ENCODE measurements around the gene DBX1.
"Not testable (repeated sequence)": the region's sequence is repeated elsewhere in the genome, so short reads cannot be mapped to it uniquely, and the experiment has no call there.

The DBX1 gene

GRCh38 chr11:20161923-20162744, 1.9 kb upstream of the DBX1 start:
- no peak for DNase-seq

- DNase-seq = no peak
These were observed 1.1 kb upstream of the DBX1 start for GRCh38 chr11:20161230-20161918.

GRCh38 chr11:20159466-20160381, 551 bp downstream of the DBX1 start:
- DNase-seq = no peak

GRCh38 chr11:20158597-20159257, 1.5 kb downstream of the DBX1 start:
- peak in 19 of 56 donors; percentile 1 to 45 (median 9) for DNase-seq

GRCh38 chr11:20157728-20158127, 2.5 kb downstream of the DBX1 start:
- no peak for DNase-seq

- DNase-seq = no peak
These were observed 3.2 kb downstream of the DBX1 start for GRCh38 chr11:20156876-20157613.

GRCh38 chr11:20156280-20156875, 3.9 kb downstream of the DBX1 start:
- no peak for DNase-seq

- DNase-seq = no peak
These were observed 4.5 kb downstream of the DBX1 start for GRCh38 chr11:20155683-20156279.

- no peak for DNase-seq
These were observed 5.9 kb downstream of the DBX1 start for GRCh38 chr11:20154381-20154780.

- no peak for DNase-seq
These were observed 21.6 kb downstream of the DBX1 start for GRCh38 chr11:20138707-20139106.

GRCh38 chr11:20137637-20138036, 22.6 kb downstream of the DBX1 start:
- no peak for DNase-seq

GRCh38 chr11:20134991-20135736, 25.1 kb downstream of the DBX1 start:
- DNase-seq = no peak

GRCh38 chr11:20132667-20133039, 27.6 kb downstream of the DBX1 start:
- no peak for DNase-seq

GRCh38 chr11:20131788-20132666, 28.2 kb downstream of the DBX1 start:
- peak in 37 of 56 donors; percentile 5 to 70 (median 33) for DNase-seq

- no peak for DNase-seq
These were observed 30.6 kb downstream of the DBX1 start for GRCh38 chr11:20129665-20130064.

GRCh38 chr11:20128528-20128825, 31.8 kb downstream of the DBX1 start:
- DNase-seq = not testable (repeated sequence)

- peak in 52 of 56 donors; percentile 10 to 89 (median 64) for DNase-seq
These were observed 32.4 kb downstream of the DBX1 start for GRCh38 chr11:20127671-20128527.

All from nucleus accumbens (tissue), 56 donors.